ENCODE data around the gene SPCS3. TPM values are rescaled to one million over a fixed set of nuclear protein-coding genes. Genes with fewer than 3 reads are reported as not detected.
A peak's percentile ranks its signal among the peaks of the same experiment; 100 is the strongest.

Gene SPCS3
- total and polyA plus RNA-seq, 7 donors, result 20.8 to 75.8 (median 44.8) TPM

DNA sequence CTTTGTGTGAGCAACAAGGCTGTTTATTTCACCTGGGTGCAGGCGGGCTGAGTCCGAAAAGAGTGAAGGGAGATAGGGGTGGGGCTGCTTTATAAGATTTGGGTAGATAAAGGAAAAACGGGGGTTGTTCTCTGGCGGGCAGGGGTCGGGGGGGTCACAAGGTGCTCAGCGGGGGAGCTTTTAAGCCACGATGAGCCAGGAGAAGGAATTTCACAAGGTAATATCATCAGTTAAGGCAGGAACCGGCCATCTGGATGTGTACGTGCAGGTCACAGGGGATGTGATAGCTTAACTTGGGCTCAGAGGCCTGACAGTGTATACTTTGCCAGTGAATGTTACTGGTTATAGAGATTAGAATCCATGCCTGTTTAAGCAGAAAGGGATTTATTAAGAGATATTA is 19.7 kb upstream of the SPCS3 start:
- Histone ChIP-seq H3K27me3 (ENCODE audit: insufficient read depth in 3 of 3, low read length in 2 of 3) (no peaks in the 10 kb centered on the region), H3K4me3 (no peak overlapping the region), H3K4me1 (peaks cover 8% of the 10 kb centered on the region), H3K9me3 (no peaks in the 10 kb centered on the region), H3K27ac (no peak overlapping the region), H3K36me3 (ENCODE audit: insufficient read depth in 1 of 2, low read depth in 1 of 2) (no peaks in the 10 kb centered on the region)
- WGBS, 3 donors, result 86 to 92% (median 89%) methylated on average over 7 to 9 of the region's 9 CpGs
- ATAC-seq, result no peak
- TF ChIP-seq, protein P1, sequence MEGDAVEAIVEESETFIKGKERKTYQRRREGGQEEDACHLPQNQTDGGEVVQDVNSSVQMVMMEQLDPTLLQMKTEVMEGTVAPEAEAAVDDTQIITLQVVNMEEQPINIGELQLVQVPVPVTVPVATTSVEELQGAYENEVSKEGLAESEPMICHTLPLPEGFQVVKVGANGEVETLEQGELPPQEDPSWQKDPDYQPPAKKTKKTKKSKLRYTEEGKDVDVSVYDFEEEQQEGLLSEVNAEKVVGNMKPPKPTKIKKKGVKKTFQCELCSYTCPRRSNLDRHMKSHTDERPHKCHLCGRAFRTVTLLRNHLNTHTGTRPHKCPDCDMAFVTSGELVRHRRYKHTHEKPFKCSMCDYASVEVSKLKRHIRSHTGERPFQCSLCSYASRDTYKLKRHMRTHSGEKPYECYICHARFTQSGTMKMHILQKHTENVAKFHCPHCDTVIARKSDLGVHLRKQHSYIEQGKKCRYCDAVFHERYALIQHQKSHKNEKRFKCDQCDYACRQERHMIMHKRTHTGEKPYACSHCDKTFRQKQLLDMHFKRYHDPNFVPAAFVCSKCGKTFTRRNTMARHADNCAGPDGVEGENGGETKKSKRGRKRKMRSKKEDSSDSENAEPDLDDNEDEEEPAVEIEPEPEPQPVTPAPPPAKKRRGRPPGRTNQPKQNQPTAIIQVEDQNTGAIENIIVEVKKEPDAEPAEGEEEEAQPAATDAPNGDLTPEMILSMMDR (IDR thresholded peaks at IDR 0.05), result no peak
- DNase-seq, result no peak
- intact Hi-C loops (cut with DNase I), result no loop called here

DNA sequence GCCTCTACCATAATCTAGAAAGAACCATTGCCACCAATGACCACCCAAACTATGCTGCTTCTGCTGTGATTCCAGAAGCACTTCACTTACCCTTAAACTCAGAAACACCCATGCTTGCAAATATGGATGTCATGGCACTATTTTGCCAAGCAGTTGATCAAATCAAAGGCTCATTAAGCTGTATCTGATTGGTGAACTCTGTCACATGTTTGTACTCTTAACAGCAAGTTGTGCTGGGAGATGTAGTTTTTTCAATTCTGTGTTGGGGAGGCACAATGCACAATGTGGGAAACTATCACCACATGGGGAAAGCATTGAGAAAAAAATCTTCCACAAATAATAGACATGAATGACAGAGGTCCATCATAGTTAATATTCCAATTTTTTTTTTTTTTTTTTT is 19.2 kb upstream of the SPCS3 start:
- no peaks in the 10 kb centered on the region for H3K9me3 ChIP-seq

DNA sequence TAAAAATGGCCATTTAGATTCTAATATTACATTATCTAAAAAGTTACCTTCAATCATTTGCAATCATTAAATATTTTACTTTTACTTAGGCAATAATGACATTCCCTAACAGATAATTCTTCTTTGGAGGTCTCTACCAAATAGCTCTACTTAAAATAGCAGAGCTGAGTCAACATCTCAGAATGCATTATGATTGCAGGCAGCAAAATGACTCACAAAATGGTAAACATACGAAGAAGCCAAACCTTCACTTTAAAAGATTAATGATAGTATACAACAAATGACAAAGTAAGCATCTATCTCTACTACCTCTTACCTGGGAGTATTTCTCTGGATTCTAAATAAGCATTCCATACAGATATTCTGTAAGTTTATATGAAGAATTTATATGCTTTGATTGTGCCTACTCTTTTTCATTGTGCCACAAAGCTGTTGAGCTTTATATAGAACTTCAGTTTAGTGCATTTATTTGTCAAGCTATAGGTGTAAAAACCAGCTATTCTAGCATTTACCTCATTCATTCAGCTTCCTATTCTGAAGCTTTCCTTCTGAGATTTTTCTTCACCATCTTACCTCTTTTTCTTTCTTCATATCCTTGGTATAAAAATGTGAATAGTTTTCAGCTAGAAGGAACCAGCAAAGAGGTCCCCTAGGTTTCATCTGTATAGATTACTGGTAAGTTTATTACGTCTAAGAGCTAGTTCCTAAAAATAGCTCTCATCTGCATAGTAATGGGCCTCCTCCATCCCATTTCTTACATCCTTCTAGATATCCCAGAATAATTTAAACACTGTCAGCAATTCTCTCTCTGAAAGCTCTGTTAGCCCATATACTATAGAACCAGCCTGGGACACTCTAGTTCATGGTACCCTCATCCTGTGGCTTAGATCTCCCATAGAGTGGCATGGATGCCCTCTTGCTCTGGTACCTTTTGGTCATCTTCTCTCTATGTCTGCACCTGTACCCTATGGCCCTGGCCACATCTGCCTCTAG is 17.2 kb upstream of the SPCS3 start:
- H3K4me1 ChIP-seq, result peaks cover 8% of the 10 kb centered on the region
- TF ChIP-seq, protein P1 (IDR thresholded peaks at IDR 0.05), result no peak
- WGBS, 3 donors, result 53 to 70% (median 59%) methylated on average over 2 of the region's 2 CpGs
- no peaks in the 10 kb centered on the region for H3K36me3 ChIP-seq (ENCODE audit: insufficient read depth in 1 of 2, low read depth in 1 of 2)
- H3K27ac ChIP-seq, result no peak overlapping the region
- intact Hi-C loops (cut with DNase I), result no loop called here
- ATAC-seq (peak in 3 of 4 donors; percentile 55 to 65 (median 61)), DNase-seq (no peak)
- peak overlapping the region; percentile 4 for H3K4me3 ChIP-seq
- H3K27me3 ChIP-seq (ENCODE audit: insufficient read depth in 3 of 3, low read length in 2 of 3), result peaks cover 0 to under 1% (median 0%) of the 10 kb centered on the region in 3 donors
- no peaks in the 10 kb centered on the region for H3K9me3 ChIP-seq

More for the DNA sequence above, 19.2 kb upstream of the SPCS3 start:
- no peak for ATAC-seq
- TF ChIP-seq, protein P1 (IDR thresholded peaks at IDR 0.05), result no peak
- Histone ChIP-seq H3K4me1 (peaks cover 8% of the 10 kb centered on the region), H3K27ac (no peak overlapping the region), H3K4me3 (no peak overlapping the region), H3K27me3 (ENCODE audit: insufficient read depth in 3 of 3, low read length in 2 of 3) (no peaks in the 10 kb centered on the region), H3K36me3 (ENCODE audit: insufficient read depth in 1 of 2, low read depth in 1 of 2) (no peaks in the 10 kb centered on the region)
- DNase-seq, result no peak
- intact Hi-C loops (cut with DNase I), result no loop called here

DNA sequence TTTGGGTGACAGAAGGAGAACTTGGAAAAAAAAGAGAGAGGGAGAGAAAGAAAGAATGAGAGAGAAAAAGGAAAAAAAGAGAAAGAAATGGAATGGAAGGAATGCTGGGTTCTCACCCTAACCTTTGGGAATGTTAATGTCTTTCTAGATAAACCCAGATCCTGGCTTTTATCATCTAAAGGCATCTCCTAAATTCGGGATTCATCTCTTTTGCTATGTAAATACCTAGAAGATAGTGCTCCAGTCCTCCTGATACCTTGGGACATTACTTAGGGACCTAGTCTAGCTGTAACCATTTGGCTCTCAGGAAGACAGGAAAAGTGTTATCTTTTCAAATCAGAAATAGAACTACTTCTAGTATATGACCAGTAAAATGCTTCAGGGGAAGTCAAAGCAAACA is 15.8 kb upstream of the SPCS3 start:
- Histone ChIP-seq H3K36me3 (ENCODE audit: insufficient read depth in 1 of 2, low read depth in 1 of 2) (no peaks in the 10 kb centered on the region), H3K4me3 (no peak overlapping the region), H3K27me3 (ENCODE audit: insufficient read depth in 3 of 3, low read length in 2 of 3) (peaks cover 0 to 2% (median 0%) of the 10 kb centered on the region in 3 donors), H3K4me1 (peaks cover 8% of the 10 kb centered on the region), H3K9me3 (no peaks in the 10 kb centered on the region), H3K27ac (no peak overlapping the region)
- TF ChIP-seq, protein P1 (IDR thresholded peaks at IDR 0.05), result no peak
- DNase-seq (no peak), ATAC-seq (no peak)
- 21 to 36% (median 33%) methylated on average over 1 of the region's 1 CpG for WGBS, 3 donors
- intact Hi-C loops (cut with DNase I), result no loop called here

All from psoas muscle (tissue), 8 donors.